ENCODE results near the gene DNMBP.

- TF ChIP-seq ZNF274 (IDR thresholded peaks at IDR 0.05; ENCODE audit: low read depth, low read length): no peak
- no peak for TF ChIP-seq YY1 (IDR thresholded peaks at IDR 0.05; ENCODE audit: insufficient read depth, insufficient read length)
- TF ChIP-seq SUZ12 (IDR thresholded peaks at IDR 0.05; ENCODE audit: extremely low read depth, insufficient read depth, insufficient read length): no peak
Observed at GRCh38 chr10:99827936-99828335, 181.8 kb downstream of the DNMBP start.

All from NT2/D1 (cell line).